ENCODE measurements around the gene PTPN14.

Gene PTPN14

DNA sequence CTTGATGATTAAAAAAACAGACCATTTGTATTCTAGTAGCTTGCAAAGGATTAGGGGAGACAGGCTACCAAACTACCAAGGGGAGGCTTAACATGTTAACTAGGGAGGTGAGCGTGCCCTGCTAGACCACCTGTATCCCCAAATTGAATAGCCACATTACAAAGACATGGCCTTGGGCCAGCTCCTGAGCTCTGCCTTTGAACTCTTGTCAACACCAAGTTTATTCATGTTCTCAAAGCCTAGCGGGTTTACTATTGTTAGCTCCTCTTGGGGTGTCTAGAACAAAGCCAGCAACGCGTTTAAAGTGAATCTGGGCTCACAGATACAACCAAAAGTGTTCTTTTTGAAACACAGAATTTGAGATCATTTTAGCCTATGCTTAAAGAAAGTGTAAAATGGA is 234.1 kb downstream of the PTPN14 start:
- DNase-seq = no peak
- Histone ChIP-seq H3K9ac (ENCODE audit: low read length) (no peak overlapping the region), H4K91ac (ENCODE audit: low read depth, low read length) (peak overlapping the region; percentile 48), H2AFZ (ENCODE audit: insufficient read depth, low read length, poor library complexity) (no peak overlapping the region), H3K4me1 (ENCODE audit: control insufficient read depth in 1 of 2, insufficient read depth in 2 of 2, low read length in 2 of 2) (peaks cover 0 to 8% of the 10 kb centered on the region in 2 experiments), H3K14ac (ENCODE audit: low read length) (no peak overlapping the region), H3K4me2 (ENCODE audit: low read length) (no peak overlapping the region), H3K27ac (ENCODE audit: low read depth, low read length) (no peak overlapping the region), H3K36me3 (ENCODE audit: control insufficient read depth in 1 of 2, insufficient read depth in 2 of 2, low read length in 2 of 2) (peaks cover 14 to 20% of the 10 kb centered on the region in 2 experiments), H2BK5ac (ENCODE audit: low read depth, low read length, poor library complexity) (no peak overlapping the region), H3K4ac (ENCODE audit: low read depth, low read length) (no peak overlapping the region), H3K23ac (ENCODE audit: low read length) (no peak overlapping the region), H3K9me3 (ENCODE audit: insufficient read depth, low read depth, low read length) (no peaks in the 10 kb centered on the region), H2BK120ac (ENCODE audit: insufficient read depth, low read length, poor library complexity) (no peak overlapping the region), H3K18ac (ENCODE audit: low read length) (peak overlapping the region; percentile 42), H4K8ac (ENCODE audit: low read depth, low read length) (no peak overlapping the region), H3K79me1 (ENCODE audit: low read length) (no peaks in the 10 kb centered on the region), H2AK5ac (ENCODE audit: low read length) (peak overlapping the region; percentile 28), H3K79me2 (ENCODE audit: control insufficient read depth, insufficient read depth, low read length, poor library complexity) (no peaks in the 10 kb centered on the region), H2BK12ac (ENCODE audit: low read length) (peak overlapping the region; percentile 42), H4K12ac (ENCODE audit: low read depth, low read length) (no peak overlapping the region), H3K27me3 (ENCODE audit: insufficient read depth, low read length) (no peaks in the 10 kb centered on the region), H3K4me3 (ENCODE audit: low read depth, low read length) (no peak overlapping the region)
- no CpG with 5 or more reads among the region's 4 CpGs for WGBS (ENCODE audit: extremely low coverage, insufficient coverage, insufficient read length)

DNA sequence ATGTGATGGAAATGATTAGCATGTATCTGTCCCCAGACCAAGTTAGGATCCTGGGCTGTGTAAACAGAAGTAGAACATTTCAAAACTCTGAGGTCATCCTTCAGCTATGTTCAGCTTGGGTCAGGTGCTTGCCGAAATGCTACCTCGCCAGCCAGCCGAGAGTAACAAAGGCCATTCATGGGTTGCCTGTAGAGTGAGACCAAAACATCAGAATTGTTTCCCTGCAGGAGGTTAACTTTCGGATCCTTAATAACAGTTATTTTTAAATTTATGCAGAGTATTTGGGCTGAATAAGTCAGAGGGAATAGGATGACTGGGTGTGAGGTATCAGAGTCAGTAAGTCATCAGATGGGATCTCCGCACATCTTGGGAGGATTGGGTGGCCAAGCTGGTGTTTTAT is 234.8 kb downstream of the PTPN14 start:
- H3K9me3 ChIP-seq (ENCODE audit: insufficient read depth, low read depth, low read length) = no peaks in the 10 kb centered on the region
- H3K79me2 ChIP-seq (ENCODE audit: control insufficient read depth, insufficient read depth, low read length, poor library complexity) = no peaks in the 10 kb centered on the region
- H3K36me3 ChIP-seq (ENCODE audit: control insufficient read depth in 1 of 2, insufficient read depth in 2 of 2, low read length in 2 of 2) = peaks cover 14 to 20% of the 10 kb centered on the region in 2 experiments
- WGBS (ENCODE audit: extremely low coverage, insufficient coverage, insufficient read length) = no CpG with 5 or more reads among the region's 5 CpGs
- H3K14ac ChIP-seq (ENCODE audit: low read length) = no peak overlapping the region
- H4K12ac ChIP-seq (ENCODE audit: low read depth, low read length) = no peak overlapping the region
- H3K23ac ChIP-seq (ENCODE audit: low read length) = no peak overlapping the region
- H3K4me2 ChIP-seq (ENCODE audit: low read length) = no peak overlapping the region
- no peak overlapping the region for H4K8ac ChIP-seq (ENCODE audit: low read depth, low read length)
- no peak overlapping the region for H3K9ac ChIP-seq (ENCODE audit: low read length)
- no peak overlapping the region for H3K18ac ChIP-seq (ENCODE audit: low read length)
- no peak overlapping the region for H2AK5ac ChIP-seq (ENCODE audit: low read length)
- H4K91ac ChIP-seq (ENCODE audit: low read depth, low read length) = no peak overlapping the region
- H3K79me1 ChIP-seq (ENCODE audit: low read length) = no peaks in the 10 kb centered on the region
- H3K4me1 ChIP-seq (ENCODE audit: control insufficient read depth in 1 of 2, insufficient read depth in 2 of 2, low read length in 2 of 2) = peaks cover 0 to 8% of the 10 kb centered on the region in 2 experiments
- no peak overlapping the region for H2BK120ac ChIP-seq (ENCODE audit: insufficient read depth, low read length, poor library complexity)
- H3K4me3 ChIP-seq (ENCODE audit: low read depth, low read length) = no peak overlapping the region
- H3K4ac ChIP-seq (ENCODE audit: low read depth, low read length) = no peak overlapping the region
- H2AFZ ChIP-seq (ENCODE audit: insufficient read depth, low read length, poor library complexity) = no peak overlapping the region
- no peak overlapping the region for H3K27ac ChIP-seq (ENCODE audit: low read depth, low read length)
- H3K27me3 ChIP-seq (ENCODE audit: insufficient read depth, low read length) = no peaks in the 10 kb centered on the region
- no peak overlapping the region for H2BK12ac ChIP-seq (ENCODE audit: low read length)
- no peak overlapping the region for H2BK5ac ChIP-seq (ENCODE audit: low read depth, low read length, poor library complexity)
- peak in 1 of 2 donors; percentile 59 for DNase-seq

DNA sequence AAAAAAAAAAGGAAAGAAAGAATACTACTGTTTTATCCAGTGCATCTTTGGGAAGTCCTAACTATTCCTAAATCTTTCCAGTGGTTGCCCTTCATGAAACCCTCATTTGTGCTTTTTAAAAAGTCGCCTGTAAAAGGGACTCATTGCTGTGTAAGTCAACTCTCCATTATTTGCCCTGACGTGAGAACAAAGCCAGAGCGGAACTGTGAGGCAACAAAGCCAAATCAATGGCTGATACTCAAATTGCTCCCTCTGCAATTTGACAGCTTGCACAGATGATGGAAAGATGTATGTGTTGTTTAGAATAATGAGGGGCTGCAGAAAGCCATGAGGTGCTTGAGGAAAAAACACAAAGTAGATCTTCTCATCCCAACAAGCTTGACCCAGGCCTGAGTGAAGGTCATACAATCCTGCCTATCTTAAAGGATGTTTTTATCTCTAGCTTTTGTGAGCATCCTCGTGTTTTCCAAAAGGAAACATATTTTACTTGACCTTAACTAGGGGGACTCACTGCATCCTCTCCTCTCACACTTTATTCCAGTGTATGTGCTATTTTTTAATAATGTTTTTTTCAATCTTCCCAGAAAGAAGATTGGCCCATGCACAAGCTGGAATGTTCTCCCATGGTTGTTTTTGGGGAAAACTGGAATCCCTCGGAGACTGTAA is 237.1 kb downstream of the PTPN14 start:
- Histone ChIP-seq H3K14ac (ENCODE audit: low read length) (no peak overlapping the region), H4K8ac (ENCODE audit: low read depth, low read length) (no peak overlapping the region), H3K18ac (ENCODE audit: low read length) (no peak overlapping the region), H3K4me1 (ENCODE audit: control insufficient read depth in 1 of 2, insufficient read depth in 2 of 2, low read length in 2 of 2) (peaks cover 0 to 8% of the 10 kb centered on the region in 2 experiments), H3K36me3 (ENCODE audit: control insufficient read depth in 1 of 2, insufficient read depth in 2 of 2, low read length in 2 of 2) (peaks cover 7 to 12% of the 10 kb centered on the region in 2 experiments), H2BK120ac (ENCODE audit: insufficient read depth, low read length, poor library complexity) (no peak overlapping the region), H3K4me2 (ENCODE audit: low read length) (no peak overlapping the region), H2AFZ (ENCODE audit: insufficient read depth, low read length, poor library complexity) (no peak overlapping the region), H4K91ac (ENCODE audit: low read depth, low read length) (no peak overlapping the region), H3K4me3 (ENCODE audit: low read depth, low read length) (no peak overlapping the region), H2BK5ac (ENCODE audit: low read depth, low read length, poor library complexity) (no peak overlapping the region), H3K79me1 (ENCODE audit: low read length) (no peaks in the 10 kb centered on the region), H2BK12ac (ENCODE audit: low read length) (no peak overlapping the region), H3K9me3 (ENCODE audit: insufficient read depth, low read depth, low read length) (no peaks in the 10 kb centered on the region), H2AK5ac (ENCODE audit: low read length) (no peak overlapping the region), H3K23ac (ENCODE audit: low read length) (no peak overlapping the region), H3K27ac (ENCODE audit: low read depth, low read length) (no peak overlapping the region), H3K79me2 (ENCODE audit: control insufficient read depth, insufficient read depth, low read length, poor library complexity) (no peaks in the 10 kb centered on the region), H3K4ac (ENCODE audit: low read depth, low read length) (no peak overlapping the region), H3K27me3 (ENCODE audit: insufficient read depth, low read length) (no peaks in the 10 kb centered on the region), H4K12ac (ENCODE audit: low read depth, low read length) (no peak overlapping the region), H3K9ac (ENCODE audit: low read length) (no peak overlapping the region)
- no peak for DNase-seq
- WGBS (ENCODE audit: extremely low coverage, insufficient coverage, insufficient read length) = no CpG with 5 or more reads among the region's 5 CpGs

DNA sequence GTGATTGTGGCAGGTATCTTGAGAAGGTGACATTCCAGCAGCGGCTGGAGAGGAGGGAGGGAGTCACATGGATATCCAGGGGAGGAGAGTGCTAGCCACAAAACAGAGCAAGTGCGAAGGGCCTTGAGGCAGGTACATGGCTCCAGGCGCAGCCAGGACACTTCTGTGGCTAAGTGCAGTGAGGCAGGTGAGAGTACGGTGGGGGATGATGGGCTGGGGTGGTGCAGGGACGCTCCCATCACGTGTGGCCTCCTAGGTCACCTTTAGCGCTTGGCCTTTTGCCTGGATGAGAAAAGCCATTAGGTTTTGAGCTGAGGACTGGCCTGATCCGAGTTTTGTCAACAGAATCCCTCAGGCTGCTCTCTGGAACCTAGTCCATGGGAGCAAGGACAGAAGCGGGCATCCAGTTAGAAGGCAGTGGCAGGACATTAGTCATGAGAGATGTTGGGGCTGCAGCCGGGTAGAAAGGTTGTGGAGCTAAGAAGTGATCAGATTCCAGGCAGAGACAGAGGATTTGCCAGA is 238.8 kb downstream of the PTPN14 start:
- Histone ChIP-seq H3K36me3 (ENCODE audit: control insufficient read depth in 1 of 2, insufficient read depth in 2 of 2, low read length in 2 of 2) (peaks cover 1 to 6% of the 10 kb centered on the region in 2 experiments), H3K14ac (ENCODE audit: low read length) (no peak overlapping the region), H3K9me3 (ENCODE audit: insufficient read depth, low read depth, low read length) (no peaks in the 10 kb centered on the region), H2AK5ac (ENCODE audit: low read length) (no peak overlapping the region), H3K23ac (ENCODE audit: low read length) (no peak overlapping the region), H4K12ac (ENCODE audit: low read depth, low read length) (no peak overlapping the region), H2BK120ac (ENCODE audit: insufficient read depth, low read length, poor library complexity) (no peak overlapping the region), H3K27ac (ENCODE audit: low read depth, low read length) (no peak overlapping the region), H2BK12ac (ENCODE audit: low read length) (no peak overlapping the region), H3K27me3 (ENCODE audit: insufficient read depth, low read length) (no peaks in the 10 kb centered on the region), H3K4me2 (ENCODE audit: low read length) (no peak overlapping the region), H3K18ac (ENCODE audit: low read length) (no peak overlapping the region), H3K79me1 (ENCODE audit: low read length) (no peaks in the 10 kb centered on the region), H4K8ac (ENCODE audit: low read depth, low read length) (no peak overlapping the region), H3K4me1 (ENCODE audit: control insufficient read depth in 1 of 2, insufficient read depth in 2 of 2, low read length in 2 of 2) (peaks cover 0 to 8% of the 10 kb centered on the region in 2 experiments), H3K79me2 (ENCODE audit: control insufficient read depth, insufficient read depth, low read length, poor library complexity) (no peaks in the 10 kb centered on the region), H3K9ac (ENCODE audit: low read length) (no peak overlapping the region), H3K4ac (ENCODE audit: low read depth, low read length) (no peak overlapping the region), H2AFZ (ENCODE audit: insufficient read depth, low read length, poor library complexity) (no peak overlapping the region), H4K91ac (ENCODE audit: low read depth, low read length) (no peak overlapping the region), H3K4me3 (ENCODE audit: low read depth, low read length) (no peak overlapping the region), H2BK5ac (ENCODE audit: low read depth, low read length, poor library complexity) (no peak overlapping the region)
- no CpG with 5 or more reads among the region's 10 CpGs for WGBS (ENCODE audit: extremely low coverage, insufficient coverage, insufficient read length)
- DNase-seq = no peak
